K562 treated with DMSO at 1 percent for 4 hours (cell line): ENCODE data around the gene CAV1. TPM values are rescaled to one million over a fixed set of nuclear protein-coding genes. Genes with fewer than 3 reads are reported as not detected.

Source experiments
- total RNA-seq: library from RNA; unstranded; fragments of 300-600 nt; gene quantifications from 2 replicates; pipeline ENCODE4 v1.2.3, GENCODE V29; 2022; ENCODE audit not compliant: insufficient read depth

CAV1 gene
- total RNA-seq: not detected in 2 replicates

GRCh38 chr7:116524609-116525297 is at the start of gene CAV1:
Gene CAV1, plus strand, starts transcription at chr7:116525036. Its CDS starts 27 bp downstream, at chr7:116525063.

DNA sequence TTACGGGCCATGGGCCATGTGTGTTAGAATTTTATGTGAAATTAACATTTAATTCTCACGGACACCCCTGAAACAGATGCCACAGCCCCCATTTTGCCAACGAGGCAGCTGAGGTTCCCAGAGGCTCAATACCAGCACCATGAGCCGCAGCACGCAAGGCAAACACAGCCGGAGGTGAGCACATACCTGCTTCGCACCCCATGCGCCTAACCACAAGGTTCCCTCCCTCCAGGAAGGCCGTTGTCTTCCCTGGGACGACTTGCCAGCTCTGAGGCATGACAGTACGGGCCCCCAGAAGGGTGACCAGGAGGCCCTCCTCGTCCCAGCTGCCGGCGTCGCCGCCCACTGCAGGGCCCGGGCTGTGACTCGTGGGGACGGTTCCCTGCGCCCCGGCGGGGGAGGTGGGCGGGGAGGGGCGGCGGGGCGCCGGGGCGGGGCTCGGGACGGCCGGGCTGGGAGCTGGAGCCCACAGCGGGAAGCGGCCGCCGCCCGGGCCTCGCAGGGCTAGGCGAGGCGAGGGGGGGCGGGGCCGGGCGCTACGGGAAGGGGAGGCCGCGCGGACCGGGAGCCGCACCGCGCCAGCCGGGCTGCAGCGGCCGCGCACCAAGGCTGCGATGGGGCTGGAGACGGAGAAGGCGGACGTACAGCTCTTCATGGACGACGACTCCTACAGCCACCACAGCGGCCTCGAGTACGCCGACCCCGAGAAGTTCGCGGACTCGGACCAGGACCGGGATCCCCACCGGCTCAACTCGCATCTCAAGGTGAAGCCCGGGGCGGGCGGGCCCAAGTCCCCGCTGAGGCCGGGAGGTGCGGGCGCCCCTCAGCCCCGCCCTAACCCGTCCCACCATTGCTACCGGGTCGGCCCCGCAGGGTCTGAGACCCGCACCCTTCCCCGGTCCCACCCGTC is 25.4 kb upstream of the CAV1 start, which contains the start of gene CAV2:
TSS of gene CAV2 (plus strand) at position 571 of the 910 bp plus-strand sequence. CDS start at position 615, 44 bp downstream.

Other genes with a start within 250 kb of the CAV1 start
- gene CAV2, start 25.3 kb upstream of the CAV1 start, total RNA-seq: 10.3 and 15.6 TPM in 2 replicates
- 1.7 and 2.4 TPM in 2 replicates for gene MET, start 147.2 kb downstream of the CAV1 start, total RNA-seq